WERI-Rb-1 (cell line): ENCODE measurements around the gene MAPKAP1.
A peak's percentile ranks its signal among the peaks of the same experiment; 100 is the strongest.

Source experiments
- DNase-seq: peaks from one replicate; pipeline ENCODE4 v3.0.0-alpha.2; 2020
- H3K27ac ChIP-seq: fragments of 250-450 bp; sonication (Bioruptor Pico); 2 replicates; pipeline ENCODE4 v1.5.1; 2020; ENCODE audit warnings: mild to moderate bottlenecking, moderate library complexity
- H3K27me3 ChIP-seq: fragments of 250-450 bp; sonication (Bioruptor Pico); 2 replicates; pipeline ENCODE4 v1.5.1; 2021; ENCODE audit warnings: mild to moderate bottlenecking, low read depth, moderate library complexity; ENCODE audit not compliant: insufficient read depth, severe bottlenecking
- H3K36me3 ChIP-seq: fragments of 250-450 bp; sonication (Bioruptor Pico); 2 replicates; pipeline ENCODE4 v1.5.1; 2020; ENCODE audit warnings: mild to moderate bottlenecking, moderate library complexity
- H3K4me3 ChIP-seq: 2 replicates; pipeline ENCODE4 v1.5.1; 2011; ENCODE audit warnings: low read depth, mild to moderate bottlenecking, control low read depth, low read length
- H3K9me3 ChIP-seq: fragments of 250-450 bp; sonication (Bioruptor Pico); 2 replicates; pipeline ENCODE4 v1.5.1; 2021; ENCODE audit warnings: mild to moderate bottlenecking, moderate library complexity; ENCODE audit not compliant: severe bottlenecking
- CTCF ChIP-seq: IDR thresholded peaks from 2 replicates; pipeline ENCODE4 v1.5.1; 2011; ENCODE audit warnings: low read depth, mild to moderate bottlenecking, control low read depth, inconsistent platforms, low read length

Gene MAPKAP1

GRCh38 chr9:125410522-125410894, 296.5 kb downstream of the MAPKAP1 start:
- no peak for TF ChIP-seq CTCF
- Histone ChIP-seq H3K27me3 (no peaks in the 10 kb centered on the region), H3K36me3 (no peaks in the 10 kb centered on the region), H3K9me3 (peaks cover 2% of the 10 kb centered on the region), H3K27ac (no peak overlapping the region), H3K4me3 (no peak overlapping the region)
- no peak for DNase-seq

GRCh38 chr9:125409637-125410521, 297.1 kb downstream of the MAPKAP1 start:
- Histone ChIP-seq H3K27me3 (no peaks in the 10 kb centered on the region), H3K4me3 (no peak overlapping the region), H3K9me3 (peaks cover 2% of the 10 kb centered on the region), H3K27ac (no peak overlapping the region), H3K36me3 (no peaks in the 10 kb centered on the region)
- no peak for TF ChIP-seq CTCF
- peak; percentile 47 for DNase-seq

- H3K4me3 ChIP-seq: no peak overlapping the region
- TF ChIP-seq CTCF: 0 out of 2 replicates have a peak, but pooled peaks have one; percentile 11
- H3K27ac ChIP-seq: no peak overlapping the region
- no peaks in the 10 kb centered on the region for H3K27me3 ChIP-seq
- peak; percentile 39 for DNase-seq
- H3K9me3 ChIP-seq: peaks cover 2% of the 10 kb centered on the region
- H3K36me3 ChIP-seq: no peaks in the 10 kb centered on the region
These were observed 297.8 kb downstream of the MAPKAP1 start for GRCh38 chr9:125409217-125409636.

- peak; percentile 96 for TF ChIP-seq CTCF
- no peaks in the 10 kb centered on the region for H3K27me3 ChIP-seq
- DNase-seq: peak; percentile 90
- H3K36me3 ChIP-seq: no peaks in the 10 kb centered on the region
- peaks cover 2% of the 10 kb centered on the region for H3K9me3 ChIP-seq
- H3K27ac ChIP-seq: peak overlapping the region; percentile 82
- H3K4me3 ChIP-seq: peak overlapping the region; percentile 60
These were observed 298.8 kb downstream of the MAPKAP1 start for GRCh38 chr9:125407974-125408900.

GRCh38 chr9:125407432-125407973, 299.5 kb downstream of the MAPKAP1 start:
- peak overlapping the region; percentile 60 for H3K4me3 ChIP-seq
- peak overlapping the region; percentile 82 for H3K27ac ChIP-seq
- no peaks in the 10 kb centered on the region for H3K27me3 ChIP-seq
- H3K9me3 ChIP-seq: peaks cover 2% of the 10 kb centered on the region
- no peak for TF ChIP-seq CTCF
- peak; percentile 44 for DNase-seq
- H3K36me3 ChIP-seq: no peaks in the 10 kb centered on the region
